ENCODE data around the gene SPDYE4. TPM values are rescaled to one million over a fixed set of nuclear protein-coding genes. Genes with fewer than 3 reads are reported as not detected.

Gene SPDYE4
- total RNA-seq, 1 donor from 2014 or later = not detected

- DNase-seq = peak; percentile 85
- intact Hi-C loops (cut with micrococcal nuclease) = loop anchor here (5.0 kb wide), 1 partner anchor 164 kb away; no protein-coding TSS in a partner anchor
- peak; percentile 97 for ATAC-seq
These were observed 12.5 kb downstream of the SPDYE4 start for GRCh38 chr17:8745586-8746500.

GRCh38 chr17:8744086-8744785 is 14.1 kb downstream of the SPDYE4 start:
- no peak for ATAC-seq
- intact Hi-C loops (cut with micrococcal nuclease) = no loop called here
- no peak for DNase-seq

GRCh38 chr17:8742819-8743218 is 15.5 kb downstream of the SPDYE4 start:
- no peak for ATAC-seq
- no peak for DNase-seq
- intact Hi-C loops (cut with micrococcal nuclease) = no loop called here

- DNase-seq (no peak), ATAC-seq (no peak)
- intact Hi-C loops (cut with micrococcal nuclease) = no loop called here
These were observed 16.1 kb downstream of the SPDYE4 start for GRCh38 chr17:8742274-8742673.

GRCh38 chr17:8741771-8742170 is 16.6 kb downstream of the SPDYE4 start:
- DNase-seq (no peak), ATAC-seq (no peak)

GRCh38 chr17:8741366-8741765 is 17.0 kb downstream of the SPDYE4 start:
- intact Hi-C loops (cut with micrococcal nuclease) = no loop called here
- DNase-seq (no peak), ATAC-seq (no peak)

More at GRCh38 chr17:8741771-8742170, 16.6 kb downstream of the SPDYE4 start:
- intact Hi-C loops (cut with micrococcal nuclease) = no loop called here

- DNase-seq = no peak
- intact Hi-C loops (cut with micrococcal nuclease) = no loop called here
- ATAC-seq = no peak
These were observed 17.9 kb downstream of the SPDYE4 start for GRCh38 chr17:8740486-8740885.

- ATAC-seq (no peak), DNase-seq (no peak)
- intact Hi-C loops (cut with micrococcal nuclease) = no loop called here
These were observed 19.2 kb downstream of the SPDYE4 start for GRCh38 chr17:8739097-8739496.

- intact Hi-C loops (cut with micrococcal nuclease) = no loop called here
- no peak for ATAC-seq
- DNase-seq = no peak
These were observed 21.6 kb downstream of the SPDYE4 start for GRCh38 chr17:8736796-8737195.

- no peak for DNase-seq
- intact Hi-C loops (cut with micrococcal nuclease) = no loop called here
- no peak for ATAC-seq
These were observed 22.0 kb downstream of the SPDYE4 start for GRCh38 chr17:8736362-8736761.

- no peak for DNase-seq
- intact Hi-C loops (cut with micrococcal nuclease) = no loop called here
These were observed 22.9 kb downstream of the SPDYE4 start for GRCh38 chr17:8735336-8735939.

GRCh38 chr17:8734876-8735275 is 23.5 kb downstream of the SPDYE4 start:
- no peak for DNase-seq
- ATAC-seq = no peak
- intact Hi-C loops (cut with micrococcal nuclease) = no loop called here

More at GRCh38 chr17:8735336-8735939, 22.9 kb downstream of the SPDYE4 start:
- ATAC-seq = no peak

GRCh38 chr17:8732406-8733085 is 25.8 kb downstream of the SPDYE4 start:
- no peak for ATAC-seq
- DNase-seq = no peak
- intact Hi-C loops (cut with micrococcal nuclease) = no loop called here

- no peak for ATAC-seq
- no peak for DNase-seq
- intact Hi-C loops (cut with micrococcal nuclease) = no loop called here
These were observed 28.5 kb downstream of the SPDYE4 start for GRCh38 chr17:8729860-8730259.

GRCh38 chr17:8729421-8729820 is 28.9 kb downstream of the SPDYE4 start:
- ATAC-seq (no peak), DNase-seq (no peak)
- intact Hi-C loops (cut with micrococcal nuclease) = no loop called here

GRCh38 chr17:8728971-8729370 is 29.4 kb downstream of the SPDYE4 start:
- no peak for DNase-seq
- no peak for ATAC-seq
- intact Hi-C loops (cut with micrococcal nuclease) = no loop called here

GRCh38 chr17:8728251-8728938 is 30.0 kb downstream of the SPDYE4 start:
- DNase-seq (no peak), ATAC-seq (no peak)
- intact Hi-C loops (cut with micrococcal nuclease) = no loop called here

GRCh38 chr17:8726941-8727555 is 31.3 kb downstream of the SPDYE4 start:
- ATAC-seq = peak; percentile 29
- intact Hi-C loops (cut with micrococcal nuclease) = no loop called here
- no peak for DNase-seq

Measured in left ventricle myocardium superior (tissue), 1 donor.